Brain microvascular endothelial cell (primary cell): ENCODE measurements around the gene COL27A1.

Experiments used
- DNase-seq: peaks from one replicate; pipeline ENCODE4 v3.0.0-alpha.2; 2020
- H3K27ac ChIP-seq: fragments of 250-450 bp; sonication (Bioruptor Pico); 2 replicates; pipeline ENCODE4 v1.5.1; 2020; ENCODE audit warnings: mild to moderate bottlenecking, moderate library complexity
- H3K27me3 ChIP-seq: fragments of 250-450 bp; sonication (Bioruptor Pico); replicated peaks from 2 replicates; pipeline ENCODE4 v1.5.1; 2020; ENCODE audit warnings: mild to moderate bottlenecking
- H3K36me3 ChIP-seq: fragments of 250-450 bp; sonication (Bioruptor Pico); replicated peaks from 2 replicates; pipeline ENCODE4 v1.5.1; 2020; ENCODE audit warnings: mild to moderate bottlenecking
- H3K4me3 ChIP-seq: 2 replicates; pipeline ENCODE4 v1.5.1; 2011; ENCODE audit warnings: low read depth, mild to moderate bottlenecking, control low read depth, low read length, moderate library complexity
- CTCF ChIP-seq: IDR thresholded peaks from 2 replicates; pipeline ENCODE4 v1.5.1; 2011; ENCODE audit warnings: low read depth, mild to moderate bottlenecking, moderate library complexity, low read length, control low read depth, inconsistent platforms; ENCODE audit errors: missing control alignments
- in situ Hi-C: cut with HindIII; loops from 2 replicates; pipeline ENCODE4 v1.10.0; 2017; ENCODE audit warnings: low sequenced_read_pairs, low pct_ligation_motif_present

COL27A1 gene

GRCh38 chr9:114312513-114312875 is 157.2 kb downstream of the COL27A1 start:
- Histone ChIP-seq H3K4me3 (no peak overlapping the region), H3K27me3 (no peaks in the 10 kb centered on the region), H3K27ac (no peak overlapping the region), H3K36me3 (no peaks in the 10 kb centered on the region)
- no peak for TF ChIP-seq CTCF
- in situ Hi-C loops = no loop called here
- DNase-seq = no peak

- no peak for TF ChIP-seq CTCF
- Histone ChIP-seq H3K27me3 (no peaks in the 10 kb centered on the region), H3K36me3 (no peaks in the 10 kb centered on the region), H3K4me3 (no peak overlapping the region), H3K27ac (no peak overlapping the region)
- DNase-seq = no peak
- in situ Hi-C loops = no loop called here
Observed at GRCh38 chr9:114313186-114313585, 157.8 kb downstream of the COL27A1 start.

- in situ Hi-C loops = no loop called here
- no peaks in the 10 kb centered on the region for H3K27me3 ChIP-seq
- H3K4me3 ChIP-seq = no peak overlapping the region
- H3K27ac ChIP-seq = no peak overlapping the region
- no peak for TF ChIP-seq CTCF
- no peak for DNase-seq
- H3K36me3 ChIP-seq = no peaks in the 10 kb centered on the region
Observed at GRCh38 chr9:114314256-114314867, 159.0 kb downstream of the COL27A1 start.

GRCh38 chr9:114314881-114315722 is 159.8 kb downstream of the COL27A1 start:
- Histone ChIP-seq H3K36me3 (no peaks in the 10 kb centered on the region), H3K27ac (no peak overlapping the region), H3K27me3 (no peaks in the 10 kb centered on the region), H3K4me3 (no peak overlapping the region)
- in situ Hi-C loops = no loop called here
- no peak for TF ChIP-seq CTCF
- DNase-seq = no peak

- no peaks in the 10 kb centered on the region for H3K27me3 ChIP-seq
- no peak for TF ChIP-seq CTCF
- no peak for DNase-seq
- H3K36me3 ChIP-seq = no peaks in the 10 kb centered on the region
- in situ Hi-C loops = no loop called here
- no peak overlapping the region for H3K4me3 ChIP-seq
- no peak overlapping the region for H3K27ac ChIP-seq
Observed at GRCh38 chr9:114315723-114316363, 160.5 kb downstream of the COL27A1 start.
